ENCODE results near the gene DPH1. TPM values are rescaled to one million over a fixed set of nuclear protein-coding genes. Genes with fewer than 3 reads are reported as not detected.
A peak's percentile ranks its signal among the peaks of the same experiment; 100 is the strongest.

Gene DPH1
- total RNA-seq, 4 donors from 2014 or later = 41.6 to 61.1 (median 49.3) TPM

DNA sequence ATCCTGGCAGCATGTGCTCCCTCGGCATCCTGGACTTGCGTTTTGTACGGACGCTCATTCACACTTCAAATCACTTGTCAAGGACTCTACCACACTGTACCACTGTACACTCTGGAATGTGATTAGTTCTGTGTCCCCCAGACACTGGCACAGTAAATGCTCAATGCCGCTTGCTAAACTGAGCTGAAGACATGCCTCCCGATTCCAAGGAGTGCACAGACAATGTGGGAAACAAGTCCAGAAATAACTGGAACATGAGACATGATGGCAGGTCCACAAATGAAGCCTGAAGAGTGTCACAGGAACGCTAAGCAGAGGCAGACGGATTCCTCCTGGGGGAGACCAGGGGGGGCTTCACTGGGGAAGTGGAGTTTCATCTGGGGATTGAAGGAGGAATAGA lies 47.1 kb downstream of the DPH1 start:
- H3K27ac ChIP-seq = peak overlapping the region in 1 of 3 donors; percentile 78
- WGBS, 2 donors = 89 to 91% methylated on average over 7 to 8 of the region's 8 CpGs
- no peaks in the 10 kb centered on the region for H3K27me3 ChIP-seq
- H3K4me3 ChIP-seq (replicated peaks in 1 of 3) = no peak overlapping the region
- no peaks in the 10 kb centered on the region for H3K9me3 ChIP-seq
- no peak for TF ChIP-seq CTCF (IDR thresholded peaks at IDR 0.05)
- no peak for TF ChIP-seq POLR2A (IDR thresholded peaks at IDR 0.05)
- peaks cover 0 to 13% of the 10 kb centered on the region in 2 donors for H3K4me1 ChIP-seq
- intact Hi-C loops (cut with DNase I) = no loop called here
- DNase-seq = no peak
- peaks cover 9 to 15% of the 10 kb centered on the region in 2 donors for H3K36me3 ChIP-seq

DNA sequence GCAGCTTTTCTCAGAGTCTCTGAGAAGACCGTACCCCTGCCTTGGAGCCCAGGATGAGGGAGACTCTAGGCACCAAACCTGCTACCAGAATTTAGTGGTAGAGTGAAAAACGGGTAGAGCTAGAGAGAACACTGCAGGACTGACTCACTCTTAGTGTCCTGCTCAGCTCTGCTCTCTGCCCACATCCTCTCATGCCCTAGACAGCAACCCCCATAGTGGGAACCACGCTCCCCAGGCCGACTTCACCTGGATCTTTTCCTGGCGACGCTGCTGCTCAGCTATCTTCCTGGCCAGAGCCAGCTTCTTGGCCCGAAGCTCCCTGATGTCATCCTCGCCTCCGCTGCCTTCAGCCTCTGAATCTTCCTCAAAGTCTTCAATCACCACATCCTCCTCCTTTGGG lies 51.6 kb downstream of the DPH1 start:
- peaks cover 0 to 32% of the 10 kb centered on the region in 2 donors for H3K4me1 ChIP-seq
- H3K9me3 ChIP-seq = no peaks in the 10 kb centered on the region
- no peak for TF ChIP-seq CTCF (IDR thresholded peaks at IDR 0.05)
- no peak for TF ChIP-seq POLR2A (IDR thresholded peaks at IDR 0.05)
- H3K27me3 ChIP-seq = no peaks in the 10 kb centered on the region
- 93 to 95% methylated on average over 9 of the region's 9 CpGs for WGBS, 2 donors
- DNase-seq = no peak
- intact Hi-C loops (cut with DNase I) = no loop called here
- no peak overlapping the region for H3K27ac ChIP-seq
- no peak overlapping the region for H3K4me3 ChIP-seq (replicated peaks in 1 of 3)
- H3K36me3 ChIP-seq = peaks cover 9 to 15% of the 10 kb centered on the region in 2 donors

DNA sequence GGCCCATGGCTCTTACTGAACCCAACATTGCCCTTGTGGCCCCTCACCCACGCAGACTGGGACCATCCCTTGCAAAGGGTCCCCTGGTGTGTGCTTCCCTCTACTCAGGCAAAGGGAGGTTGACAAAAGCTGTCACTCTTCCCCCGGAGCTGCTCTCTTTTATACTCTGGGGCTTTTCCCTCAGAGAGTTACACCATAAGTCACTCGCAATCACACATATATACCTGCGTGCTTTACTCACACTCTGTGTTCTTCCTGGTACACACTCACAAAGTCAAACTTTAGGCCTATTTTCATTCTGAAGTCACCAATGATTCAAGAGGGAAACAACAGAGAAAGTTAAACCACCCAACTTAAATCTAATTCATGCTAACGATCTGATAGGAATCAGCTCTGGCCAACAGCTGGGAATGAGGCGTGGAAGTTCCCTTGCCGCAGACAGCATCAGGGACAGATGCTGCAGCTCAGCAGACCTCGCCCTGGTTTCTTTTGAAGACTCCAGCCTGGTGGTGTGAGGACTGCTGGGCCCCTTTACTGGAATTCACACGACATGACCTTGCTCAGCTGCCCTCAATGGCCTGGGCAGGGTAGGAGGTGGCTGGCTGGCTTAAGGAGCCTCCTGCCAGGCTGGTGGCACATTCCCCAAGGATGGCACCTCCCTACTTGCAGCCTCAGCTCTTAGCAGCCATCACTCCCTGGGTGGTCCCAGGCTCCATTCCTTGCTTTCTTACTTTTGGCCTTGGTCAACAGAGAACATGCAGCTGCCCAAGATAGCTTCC lies 52.2 kb downstream of the DPH1 start:
- TF ChIP-seq POLR2A (IDR thresholded peaks at IDR 0.05) = no peak
- intact Hi-C loops (cut with DNase I) = no loop called here
- WGBS, 2 donors = 87 to 88% methylated on average over 9 of the region's 9 CpGs
- Histone ChIP-seq H3K9me3 (no peaks in the 10 kb centered on the region), H3K4me3 (replicated peaks in 1 of 3) (no peak overlapping the region), H3K36me3 (peaks cover 9 to 15% of the 10 kb centered on the region in 2 donors), H3K27me3 (no peaks in the 10 kb centered on the region), H3K27ac (peak overlapping the region in 1 of 3 donors; percentile 69), H3K4me1 (peaks cover 0 to 39% of the 10 kb centered on the region in 2 donors)
- no peak for DNase-seq

GRCh38 chr17:2083613-2084035 lies 53.7 kb downstream of the DPH1 start:
- Histone ChIP-seq H3K9me3 (no peaks in the 10 kb centered on the region), H3K36me3 (peaks cover 9 to 15% of the 10 kb centered on the region in 2 donors), H3K4me1 (peaks cover 0 to 53% of the 10 kb centered on the region in 2 donors), H3K27ac (peak overlapping the region; percentile 28 to 69 (median 64)), H3K27me3 (no peaks in the 10 kb centered on the region), H3K4me3 (replicated peaks in 1 of 3) (no peak overlapping the region)
- no peak for TF ChIP-seq CTCF (IDR thresholded peaks at IDR 0.05)
- no peak for TF ChIP-seq POLR2A (IDR thresholded peaks at IDR 0.05)
- no peak for DNase-seq
- intact Hi-C loops (cut with DNase I) = no loop called here
- WGBS, 2 donors = 65 to 70% methylated on average over 7 of the region's 7 CpGs

- no peak for TF ChIP-seq POLR2A (IDR thresholded peaks at IDR 0.05)
- TF ChIP-seq CTCF (IDR thresholded peaks at IDR 0.05) = no peak
- H3K9me3 ChIP-seq = no peaks in the 10 kb centered on the region
- intact Hi-C loops (cut with DNase I) = no loop called here
- peaks cover 0 to 59% of the 10 kb centered on the region in 2 donors for H3K4me1 ChIP-seq
- H3K4me3 ChIP-seq (replicated peaks in 1 of 3) = no peak overlapping the region
- H3K27me3 ChIP-seq = no peaks in the 10 kb centered on the region
- no peak for DNase-seq
- peak overlapping the region; percentile 28 to 69 (median 64) for H3K27ac ChIP-seq
- 65 to 77% methylated on average over 7 to 8 of the region's 8 CpGs for WGBS, 2 donors
- peaks cover 9 to 10% of the 10 kb centered on the region in 2 donors for H3K36me3 ChIP-seq
These were observed 54.2 kb downstream of the DPH1 start for GRCh38 chr17:2084036-2084765.

Data from thyroid gland (tissue), 4 donors.